UCSD-AML1 (cell line): ENCODE measurements around the gene CEBPA.

Source experiments
- DNase-seq: peaks from one replicate; lab custom pipeline; 2025; ENCODE audit not compliant: unreplicated experiment; lab: John Stamatoyannopoulos, UW

CEBPA gene

DNA sequence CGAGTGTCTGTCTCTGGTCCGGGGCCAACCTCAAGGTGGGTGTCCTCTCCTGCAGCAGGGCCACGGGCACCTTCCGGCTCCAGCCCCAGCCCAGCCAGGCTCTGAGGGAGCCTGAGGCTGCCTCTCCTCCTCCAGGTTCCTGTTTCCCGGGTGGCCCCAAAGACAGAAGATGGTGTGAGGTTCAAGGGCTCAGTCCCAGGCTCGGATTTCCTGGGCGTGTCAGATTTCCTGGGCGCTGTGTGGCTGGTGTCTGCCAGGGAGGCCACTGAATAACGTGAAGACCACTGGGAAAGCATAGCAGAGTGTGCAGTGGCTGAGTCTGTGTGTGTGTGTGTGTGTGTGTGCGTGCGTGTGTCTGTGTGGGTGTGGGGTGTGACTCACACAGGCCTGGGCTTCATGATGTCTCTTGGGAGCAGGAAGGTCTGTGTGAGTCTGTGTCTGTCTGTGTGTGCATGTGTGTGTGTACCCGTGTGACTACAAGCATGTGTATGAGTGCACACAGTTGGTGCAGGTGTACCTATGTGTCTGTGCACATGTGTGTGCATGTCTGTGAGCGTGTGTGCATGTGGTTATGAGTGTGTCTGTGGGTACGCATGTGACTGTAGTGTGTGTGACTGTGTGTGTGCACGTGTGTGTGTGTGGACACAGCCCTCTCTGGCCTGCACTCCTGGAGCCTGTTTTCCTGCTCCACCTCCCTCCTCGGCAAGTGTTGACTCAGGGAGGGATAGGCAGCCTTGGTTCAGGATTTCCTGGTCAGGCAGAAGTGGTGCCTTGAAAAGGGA is 28.3 kb downstream of the CEBPA start:
- peak; percentile 66 for DNase-seq

DNA sequence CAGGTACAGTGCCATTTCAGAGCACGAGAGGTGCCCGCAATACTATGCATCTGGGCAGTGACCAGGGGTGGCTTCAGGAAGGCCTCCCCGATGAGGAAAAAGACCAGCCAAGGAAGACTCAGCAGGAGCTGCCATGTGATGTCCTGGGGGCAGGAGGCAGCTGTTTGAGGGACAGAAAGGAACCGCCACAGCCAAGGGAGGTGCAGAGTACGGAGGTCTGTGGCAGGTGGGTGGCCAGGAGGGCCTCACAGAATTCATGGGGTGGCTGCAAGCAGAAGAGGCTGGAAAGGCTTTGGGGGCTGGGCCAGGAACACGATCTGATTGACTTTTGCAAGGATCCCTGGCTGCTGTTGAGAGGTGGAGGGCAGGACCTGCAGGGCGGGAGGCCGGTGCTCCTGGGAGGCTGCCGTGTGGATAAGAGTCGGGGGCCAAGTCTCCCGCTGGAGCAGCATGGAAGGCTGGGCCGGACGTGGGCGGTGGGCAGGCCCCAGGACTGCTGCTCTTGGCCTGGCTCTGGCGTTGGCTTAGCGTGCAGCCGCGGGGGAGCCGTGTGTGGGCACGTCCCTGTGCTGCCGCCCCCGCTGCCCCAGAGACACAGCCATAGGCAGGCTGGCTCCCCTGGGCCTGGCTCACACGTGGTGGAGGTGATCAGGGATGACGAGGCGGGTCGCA is 29.1 kb downstream of the CEBPA start:
- no peak for DNase-seq

DNA sequence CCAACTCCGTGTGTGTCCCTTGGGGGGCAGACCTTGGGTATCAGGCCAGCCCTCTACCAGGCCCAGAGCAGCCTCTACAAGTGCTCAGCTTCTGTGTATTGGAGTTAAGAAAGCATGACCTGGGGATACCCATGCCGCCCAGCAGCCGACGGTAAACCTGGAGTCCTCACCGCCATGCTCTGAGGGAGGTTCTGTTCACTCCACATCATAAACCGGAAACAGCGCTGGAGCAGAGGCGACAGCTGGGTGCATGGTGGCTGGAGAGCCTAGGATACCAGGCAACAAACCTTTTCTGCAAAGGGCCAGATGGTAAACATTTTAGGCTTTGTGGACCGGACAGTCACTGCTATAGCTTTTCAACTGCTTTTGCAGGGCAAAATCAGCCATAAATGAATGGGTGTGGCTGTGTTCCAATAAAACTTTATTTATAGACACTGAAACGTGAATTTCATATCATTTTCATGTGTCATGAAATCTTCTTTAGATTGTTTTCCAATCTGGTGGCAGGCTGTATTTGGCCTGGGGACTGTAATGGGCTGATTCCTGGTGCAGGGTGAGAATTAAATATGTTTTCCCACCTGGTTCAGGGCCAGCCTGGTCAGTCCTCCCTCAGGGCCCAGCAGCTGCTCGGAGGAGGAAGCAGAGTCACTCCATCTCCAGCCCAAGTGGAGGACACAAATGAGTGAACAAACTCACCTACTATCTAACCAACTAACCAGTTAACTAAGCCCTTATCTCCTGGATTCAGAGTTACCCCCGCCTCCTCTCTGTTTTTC is 30.9 kb downstream of the CEBPA start:
- no peak for DNase-seq

DNA sequence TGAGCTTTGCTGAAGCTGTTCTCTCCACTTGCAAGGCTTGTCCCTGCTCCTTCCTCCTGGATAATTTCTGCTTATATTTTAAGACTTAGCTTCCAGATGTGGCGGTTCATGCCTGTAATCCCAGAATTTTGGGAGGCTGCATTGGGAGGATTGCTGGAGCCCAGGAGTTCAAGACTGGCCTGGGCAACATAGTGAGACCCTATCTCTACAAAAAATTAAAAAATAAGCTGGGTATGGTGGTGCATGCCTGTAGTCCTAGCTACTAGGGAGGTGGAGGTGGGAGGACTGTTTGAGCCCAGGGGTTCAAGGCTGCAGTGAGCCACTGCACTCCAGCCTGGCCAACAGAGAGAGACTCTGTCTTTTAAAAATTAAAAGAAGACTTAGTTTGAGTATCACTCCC is 31.6 kb downstream of the CEBPA start:
- DNase-seq = no peak

DNA sequence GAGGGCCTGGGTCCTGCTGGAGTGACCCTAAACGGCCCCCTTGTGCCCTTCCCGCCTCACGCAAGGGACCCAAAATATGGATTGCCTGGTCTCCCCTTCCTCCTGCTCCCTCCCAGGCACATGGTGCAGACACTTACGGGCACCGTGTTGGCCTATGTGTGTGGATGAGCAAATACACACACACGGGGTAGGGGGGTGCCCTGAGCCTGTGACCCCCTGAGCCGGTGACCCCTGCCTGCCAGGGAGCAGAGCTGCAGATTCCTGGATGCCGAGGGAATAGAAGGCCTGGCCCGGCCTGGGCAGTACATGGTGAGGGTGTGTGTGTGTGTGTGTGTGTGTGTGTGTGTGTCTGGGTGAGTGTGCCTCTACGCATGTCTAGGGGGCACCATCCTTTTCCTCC is 33.3 kb downstream of the CEBPA start:
- no peak for DNase-seq

DNA sequence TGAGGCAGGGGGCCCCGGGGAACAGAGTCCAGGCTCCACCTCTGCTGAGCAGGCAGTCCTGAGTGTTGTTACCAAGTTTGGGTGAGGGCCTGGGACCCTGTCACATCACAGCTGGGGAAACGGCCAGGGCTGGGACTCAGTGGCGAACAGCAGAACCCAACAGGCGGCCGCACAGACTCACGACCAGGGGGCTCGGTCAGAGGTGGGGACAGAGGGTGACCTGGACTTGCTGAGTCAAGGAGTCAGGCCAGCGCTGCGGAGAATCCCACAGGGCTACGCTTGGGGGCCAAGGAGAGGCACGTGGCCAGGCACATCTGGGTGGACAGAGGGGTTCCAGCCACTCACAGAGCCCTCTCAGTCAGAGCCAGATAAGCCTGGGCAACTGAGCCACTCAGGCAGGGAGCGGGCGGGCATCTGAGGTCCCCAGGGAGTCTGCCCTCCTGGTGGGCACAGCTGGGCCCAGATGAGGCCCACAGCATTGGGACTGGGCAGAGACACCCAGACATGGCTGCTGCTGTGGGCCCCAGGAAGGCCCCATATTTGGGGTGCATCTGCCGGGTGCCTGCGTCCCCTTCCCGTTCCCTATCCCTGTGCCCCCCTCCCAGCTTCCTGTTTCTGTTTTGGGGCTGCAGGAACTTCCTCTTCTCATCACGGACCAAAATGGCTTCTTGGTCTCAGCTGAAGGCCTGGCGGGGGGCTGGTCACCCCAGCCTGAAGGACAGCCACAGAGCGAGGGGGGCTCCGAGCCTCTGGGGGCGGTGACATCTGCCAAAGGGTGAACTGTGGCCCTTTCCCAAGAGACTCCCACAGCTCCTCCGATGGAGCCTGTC is 34.0 kb downstream of the CEBPA start:
- peak; percentile 48 for DNase-seq

DNA sequence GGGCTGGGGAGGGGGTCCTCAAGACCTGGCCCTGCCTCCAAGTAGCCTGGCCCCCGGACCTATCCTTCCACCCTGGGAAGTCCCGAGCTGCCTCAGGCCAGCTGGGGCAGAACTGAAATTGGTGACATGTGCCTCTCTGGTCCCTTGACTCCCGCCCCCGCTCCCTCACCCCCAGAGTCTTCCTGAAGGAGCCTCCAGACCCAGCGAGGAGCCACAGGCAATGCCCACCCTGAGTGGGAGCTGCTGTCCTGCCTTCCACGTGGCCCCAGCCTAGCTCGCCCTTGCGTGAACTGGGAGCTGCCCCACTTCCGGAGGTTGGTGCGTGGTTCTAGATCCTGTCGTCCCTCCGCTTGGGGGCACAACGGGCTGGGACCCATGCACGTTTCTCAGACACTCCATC is 34.6 kb downstream of the CEBPA start:
- DNase-seq = no peak

DNA sequence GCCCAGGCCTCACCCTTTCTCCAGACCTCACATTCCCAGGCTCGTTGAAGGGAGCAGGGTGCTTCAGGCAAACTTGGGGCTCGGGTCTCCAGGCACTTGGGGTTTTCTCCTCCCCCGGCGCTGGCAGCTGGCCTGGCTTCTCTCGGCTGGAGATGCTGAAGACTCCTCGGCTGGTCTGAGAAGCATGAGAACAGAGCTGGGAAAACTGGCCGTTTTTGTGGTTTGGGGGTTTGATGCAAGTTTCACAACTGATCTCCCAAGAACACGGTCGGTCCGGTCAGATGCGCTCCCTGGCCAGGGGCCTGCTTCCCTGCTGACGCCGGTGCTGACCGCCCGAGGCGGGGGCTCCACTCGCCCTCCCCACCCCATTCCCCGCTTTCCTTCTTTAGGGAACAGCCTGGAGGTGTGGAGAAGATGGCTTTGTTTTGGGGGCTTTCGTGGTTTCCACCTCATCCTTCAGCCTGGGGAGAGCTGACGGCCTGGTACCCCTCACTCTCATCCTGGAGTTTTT is 35.3 kb downstream of the CEBPA start:
- DNase-seq = no peak

DNA sequence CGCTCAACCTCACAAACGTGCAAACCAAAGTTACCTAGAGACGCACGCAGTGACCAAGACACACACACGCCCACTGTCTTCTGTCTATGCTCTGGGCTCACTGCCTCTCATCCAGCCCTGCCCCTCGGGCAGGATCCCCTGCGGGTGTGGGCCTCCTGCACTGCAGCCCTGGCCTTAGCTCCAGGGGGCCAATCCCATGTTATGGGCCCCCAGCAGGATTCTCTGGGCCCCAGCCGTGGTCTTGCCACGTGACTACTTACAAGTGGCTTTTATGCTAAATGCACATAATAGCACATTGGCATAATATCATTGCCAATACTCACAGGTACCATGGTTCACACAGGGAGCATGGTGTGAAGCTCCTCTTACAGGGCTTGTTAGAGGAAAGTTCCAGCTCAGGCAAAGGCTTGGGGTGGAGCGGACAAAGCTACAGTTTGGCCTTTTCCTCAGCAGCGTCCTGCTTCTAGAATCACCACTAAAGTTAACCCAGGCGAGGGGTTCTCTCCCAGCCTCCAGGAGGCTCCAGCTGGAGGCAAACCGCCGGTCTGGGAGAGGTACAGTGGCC is 37.4 kb downstream of the CEBPA start:
- DNase-seq = no peak

DNA sequence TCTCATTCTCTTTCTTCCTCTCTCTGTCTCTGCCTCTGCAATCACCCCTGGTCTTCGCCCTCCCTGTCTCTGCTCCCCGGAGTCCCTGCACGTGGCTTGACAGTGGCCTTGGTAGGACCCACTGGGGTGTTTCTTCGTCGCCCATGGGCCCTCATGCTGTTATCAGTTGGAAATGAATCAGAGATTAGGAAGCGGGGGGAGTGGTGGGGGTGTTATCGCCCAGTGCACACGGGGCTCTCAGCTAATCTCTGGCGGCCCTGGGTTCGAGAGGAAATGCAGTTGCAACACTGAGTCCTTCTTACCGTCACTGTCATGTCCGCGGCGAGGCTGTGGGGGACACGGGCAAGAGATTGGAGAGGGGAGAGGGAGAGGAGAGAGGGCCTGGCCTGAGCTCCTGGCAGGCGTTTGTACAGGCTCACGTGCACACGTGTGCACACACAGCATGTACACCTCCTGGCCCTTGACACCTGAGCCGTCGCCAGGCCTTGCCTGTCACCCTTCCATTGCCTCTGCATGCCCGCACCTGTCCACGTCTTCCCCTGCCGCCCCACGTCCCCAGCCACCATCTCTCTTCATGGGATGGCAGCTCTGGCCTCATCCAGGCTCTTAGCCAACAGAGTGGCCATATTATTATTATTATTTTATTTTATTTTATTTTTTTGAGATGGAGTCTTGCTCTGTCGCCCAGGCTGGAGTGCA is 38.9 kb downstream of the CEBPA start:
- no peak for DNase-seq

DNA sequence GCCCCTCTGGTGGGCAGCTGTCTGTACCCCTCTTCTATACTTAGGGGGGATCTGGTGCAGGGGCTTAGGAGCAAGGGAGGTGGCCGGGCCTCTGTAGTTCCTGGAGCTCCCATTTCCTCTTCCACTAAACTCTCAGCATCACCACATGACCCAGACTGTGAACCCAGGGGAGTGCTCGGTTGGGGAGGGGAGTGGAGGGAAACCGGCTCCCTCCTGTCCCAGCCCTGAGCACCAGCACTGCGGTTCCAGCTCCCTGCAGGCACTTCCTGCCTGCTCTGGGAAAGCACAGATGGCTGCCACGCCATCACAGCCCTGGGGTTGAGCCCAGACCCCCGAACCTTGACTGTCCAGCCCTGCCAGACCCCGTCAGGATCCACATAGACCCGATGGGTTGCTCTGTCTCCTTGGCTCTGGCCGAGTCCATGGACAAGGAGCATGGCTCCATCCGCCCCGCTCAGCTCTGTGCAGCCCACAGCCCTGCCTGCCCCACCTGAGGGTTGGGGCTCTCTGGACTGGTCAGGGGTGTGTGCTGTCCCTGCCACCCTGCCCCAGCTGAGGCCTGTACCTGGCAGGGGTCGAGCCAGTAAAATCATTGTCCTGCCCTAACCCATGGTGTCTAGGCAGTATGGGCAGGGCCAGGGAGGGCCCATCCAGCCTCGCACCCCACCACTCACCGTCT is 40.7 kb downstream of the CEBPA start:
- peak; percentile 70 for DNase-seq

DNA sequence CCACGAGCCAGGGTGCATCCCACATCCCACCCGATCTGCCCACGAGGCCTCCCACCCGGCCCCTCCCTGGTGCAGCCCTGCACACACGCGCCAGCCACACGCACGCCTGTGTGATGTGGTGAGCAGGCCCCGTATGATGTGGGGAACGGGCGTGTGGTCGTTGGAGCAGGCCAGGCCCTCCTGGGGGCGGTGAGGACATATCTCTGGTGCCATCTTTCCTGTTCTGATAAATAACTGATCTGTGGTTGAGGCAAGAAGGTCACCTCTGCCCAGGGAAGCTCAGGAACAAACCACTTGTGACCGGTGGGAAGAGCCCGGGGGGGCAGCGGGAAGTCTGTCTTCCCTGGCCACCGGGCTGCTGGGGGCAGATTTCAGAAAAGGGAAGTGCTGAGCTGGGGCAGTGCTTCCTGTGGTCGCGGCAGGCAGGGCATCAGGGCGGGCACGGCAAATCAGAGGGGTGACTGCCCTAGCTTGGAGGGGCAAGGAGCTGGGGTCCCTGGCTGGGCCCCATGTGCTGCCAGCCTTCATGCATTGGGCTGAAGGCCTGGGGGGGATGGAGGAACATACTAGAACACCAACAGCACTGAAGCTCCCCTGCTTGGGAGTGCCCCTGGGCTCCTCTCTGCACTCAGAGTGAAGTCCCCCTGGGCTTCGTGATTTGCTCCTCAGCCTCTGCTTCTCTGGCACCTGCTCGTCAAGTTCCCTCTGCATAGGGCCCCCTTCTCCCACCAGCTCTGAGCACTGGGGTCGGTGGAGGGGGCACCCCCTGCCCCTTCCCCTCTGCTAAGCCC is 41.5 kb downstream of the CEBPA start:
- DNase-seq = peak; percentile 87

DNA sequence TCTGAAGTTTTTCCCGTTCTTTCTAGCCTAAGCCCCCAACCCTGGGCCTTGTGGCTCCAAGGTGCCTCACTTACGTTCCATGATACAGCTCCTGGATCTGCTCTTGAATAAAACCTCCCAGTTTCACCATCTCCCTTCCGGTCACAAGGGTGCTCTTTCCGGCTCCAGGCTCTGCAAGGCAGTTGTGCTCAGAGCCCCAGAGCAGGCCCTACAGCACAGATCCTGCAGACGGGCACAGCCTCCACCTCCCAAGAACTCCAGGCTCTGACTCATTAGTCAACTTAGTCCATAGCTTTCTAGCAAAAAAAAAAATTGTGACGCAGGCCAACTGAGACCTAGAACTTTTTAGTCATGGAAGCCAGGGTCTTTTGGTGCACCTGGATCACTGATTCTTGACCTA is 42.8 kb downstream of the CEBPA start:
- peak; percentile 61 for DNase-seq

DNA sequence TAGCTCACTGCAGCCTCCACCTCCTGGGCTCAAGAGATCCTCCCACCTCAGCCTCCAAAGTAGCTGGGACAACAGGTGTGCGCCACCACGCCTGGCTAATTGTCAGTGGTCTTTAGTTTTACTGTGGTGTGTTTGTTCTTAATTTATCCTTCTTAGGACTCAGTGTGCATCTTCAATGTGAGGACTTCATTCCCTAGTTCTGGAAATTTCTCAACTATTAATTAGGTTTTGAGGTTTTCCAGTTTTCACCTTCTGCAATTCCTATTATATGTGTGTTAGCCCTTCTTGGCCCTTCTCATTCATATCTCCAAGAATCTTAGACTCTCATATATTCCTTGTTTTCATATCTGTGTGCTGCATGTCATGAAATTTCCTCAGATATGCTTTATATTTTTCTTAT is 44.5 kb downstream of the CEBPA start:
- no peak for DNase-seq

DNA sequence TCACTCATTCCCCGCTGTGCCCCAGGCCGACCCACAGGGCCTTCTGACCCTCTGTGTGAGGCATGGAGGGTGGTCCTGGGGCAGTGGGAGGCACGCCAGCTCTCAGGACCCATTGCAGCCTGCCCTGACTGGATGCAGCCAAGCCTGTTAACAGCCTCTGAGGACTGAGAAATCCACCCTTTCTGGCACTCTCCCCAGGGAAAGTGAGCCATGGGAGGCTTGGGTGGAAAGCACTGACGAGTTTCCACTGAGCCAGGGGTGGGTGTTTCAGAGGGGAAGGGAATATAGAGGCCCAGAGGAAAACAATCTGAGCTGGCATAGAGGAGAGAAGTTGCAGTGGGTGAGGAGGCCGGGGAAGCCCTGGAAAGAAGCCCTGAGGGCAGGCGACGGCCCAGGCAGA is 46.1 kb downstream of the CEBPA start:
- no peak for DNase-seq

DNA sequence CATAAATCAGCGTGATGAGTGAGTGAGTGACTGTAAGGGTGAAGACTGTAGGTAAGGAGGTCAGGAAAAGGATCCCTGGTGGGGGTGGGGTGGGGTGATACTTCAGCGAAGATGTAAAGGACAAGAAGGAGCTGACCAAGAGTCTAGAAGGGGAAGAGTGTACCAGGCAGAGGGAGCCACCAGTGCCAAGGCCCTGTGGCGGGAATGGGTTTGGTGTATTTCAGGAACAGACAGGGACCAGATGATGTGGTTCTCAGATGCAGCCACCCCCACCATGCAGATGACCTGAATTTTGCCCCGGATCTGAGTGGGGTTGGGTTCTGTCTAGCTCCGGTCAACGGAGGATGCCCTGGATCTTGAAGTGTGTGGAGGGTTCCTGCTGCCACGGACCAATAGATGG is 46.6 kb downstream of the CEBPA start:
- no peak for DNase-seq

DNA sequence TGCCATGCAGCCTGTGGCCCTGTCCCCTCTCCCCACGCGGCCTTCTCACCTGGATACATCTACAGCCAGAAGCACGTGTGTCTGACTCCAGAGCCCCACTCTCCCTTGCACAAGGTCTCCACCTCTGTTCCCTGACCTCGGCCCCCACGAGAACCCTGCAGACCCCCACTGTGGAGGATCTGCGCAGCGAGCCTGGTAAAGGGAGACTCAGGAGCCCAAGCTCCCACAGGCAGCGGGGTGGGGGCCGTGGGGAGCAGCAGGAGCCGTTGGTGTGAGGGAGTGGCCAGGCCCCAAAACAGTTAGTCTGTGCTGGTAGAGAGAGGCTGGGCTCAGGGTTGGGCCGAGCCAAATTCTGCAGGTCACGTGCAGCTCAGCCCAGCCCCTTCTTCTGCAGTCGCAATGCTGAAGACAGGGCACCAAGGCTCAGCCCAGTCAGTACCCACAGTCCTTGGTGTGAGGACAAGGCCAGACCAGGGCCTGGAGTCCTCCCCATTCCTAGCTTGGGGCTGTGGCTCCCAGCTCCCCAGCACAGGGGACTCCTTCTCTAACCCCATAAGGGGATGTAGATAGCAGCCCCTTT is 48.0 kb downstream of the CEBPA start:
- DNase-seq = no peak

DNA sequence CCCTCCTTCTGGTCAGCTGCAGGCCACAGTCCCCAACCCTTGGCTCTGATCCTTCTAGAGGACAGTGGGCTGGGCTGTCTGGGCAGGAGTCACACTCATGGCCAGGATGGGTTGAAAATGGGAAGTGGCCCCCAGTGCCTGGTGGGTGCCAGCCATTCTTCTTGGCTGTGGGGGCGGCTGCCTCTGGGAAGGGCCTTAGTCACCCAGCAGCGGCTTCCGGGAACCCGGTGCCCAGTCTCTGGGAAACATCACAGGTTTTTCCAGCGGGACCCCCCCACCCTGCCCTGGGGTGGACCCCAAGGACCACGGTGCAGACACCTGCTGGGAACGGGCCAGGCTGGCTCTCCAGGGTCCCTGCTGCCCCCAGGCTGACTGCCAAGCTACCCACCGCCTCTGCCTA is 49.4 kb downstream of the CEBPA start:
- no peak for DNase-seq
